Upper lobe of right lung (tissue), 1 donor: ENCODE measurements around the gene KCNJ12. TPM values are rescaled to one million over a fixed set of nuclear protein-coding genes. Genes with fewer than 3 reads are reported as not detected.
A peak's percentile ranks its signal among the peaks of the same experiment; 100 is the strongest.

ENCODE experiments used
- ATAC-seq: fragments of 200-7000 bp; cut with Tn5 transposase; one replicate; pipeline ENCODE4 v1.9.1; 2020; ENCODE audit warnings: mild to moderate bottlenecking, moderate library complexity
- DNase-seq: peaks from one replicate; pipeline ENCODE4 v3.0.0-alpha.2; 2020
- H3K27ac ChIP-seq: fragments of 200-600 bp; one replicate; pipeline ENCODE4 v1.8.0; 2022
- H3K27me3 ChIP-seq: fragments of 200-600 bp; one replicate; pipeline ENCODE4 v1.8.0; 2022; ENCODE audit warnings: mild to moderate bottlenecking
- H3K36me3 ChIP-seq: fragments of 200-600 bp; one replicate; pipeline ENCODE4 v1.8.0; 2022
- H3K4me1 ChIP-seq: fragments of 200-600 bp; one replicate; pipeline ENCODE4 v1.8.0; 2022
- H3K4me3 ChIP-seq: fragments of 200-600 bp; one replicate; pipeline ENCODE4 v1.8.0; 2022; ENCODE audit warnings: mild to moderate bottlenecking
- H3K9me3 ChIP-seq: fragments of 200-600 bp; one replicate; pipeline ENCODE4 v1.8.0; 2022
- CTCF ChIP-seq: fragments of 200-600 bp; IDR thresholded peaks from one replicate; pipeline ENCODE4 v1.8.0; 2022; ENCODE audit warnings: antibody characterized with exemption
- intact Hi-C: fragments of 100-400 bp; cut with DNase I; formaldehyde crosslinking; loops from one replicate; pipeline ENCODE4 v1.11.0; 2022
- total RNA-seq: library from RNA; stranded (reverse); fragmentation: NEBNext Ultra II Directional; extraction: Animal tissue kit (Norgen Biotek cat#: 25700); gene quantifications from one replicate; pipeline ENCODE4 v1.2.1, GENCODE V29; 2021
- donor health status: DM: no; HTN: yes; CAD: no; lungs with severe emphysema.

KCNJ12 gene
- total RNA-seq, 1 donor from 2014 or later = 2.5 TPM

DNA sequence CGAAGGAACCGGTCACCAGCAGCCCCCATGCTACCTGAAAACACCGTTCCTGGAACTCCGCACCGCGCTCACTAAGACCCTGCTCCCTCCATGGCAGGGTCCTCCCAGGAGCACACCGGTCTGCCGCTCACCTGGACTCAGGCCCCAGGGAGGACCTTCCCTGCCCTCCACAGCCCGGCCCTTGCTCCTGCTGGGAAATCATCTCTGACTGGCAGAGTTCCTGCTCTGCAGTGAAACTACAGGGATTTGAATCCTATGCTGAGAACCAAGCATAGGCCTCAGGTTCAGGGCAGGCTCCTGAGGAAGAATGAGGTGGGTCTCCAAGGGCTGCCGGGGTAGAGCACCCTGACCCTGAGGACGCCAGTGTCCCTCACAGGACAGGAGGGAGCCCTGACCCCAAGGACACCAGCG, 88.5 kb downstream of the KCNJ12 start:
- no peak overlapping the region for H3K4me3 ChIP-seq
- no peak overlapping the region for H3K27ac ChIP-seq
- no peaks in the 10 kb centered on the region for H3K27me3 ChIP-seq
- H3K4me1 ChIP-seq = peaks cover 10% of the 10 kb centered on the region
- no peaks in the 10 kb centered on the region for H3K9me3 ChIP-seq
- intact Hi-C loops = no loop called here
- H3K36me3 ChIP-seq = no peaks in the 10 kb centered on the region
- DNase-seq (no peak), ATAC-seq (peak; percentile 21)
- no peak for TF ChIP-seq CTCF

- H3K36me3 ChIP-seq = no peaks in the 10 kb centered on the region
- intact Hi-C loops = no loop called here
- no peak for TF ChIP-seq CTCF
- ATAC-seq (no peak), DNase-seq (no peak)
- peaks cover 10% of the 10 kb centered on the region for H3K4me1 ChIP-seq
- H3K27ac ChIP-seq = no peak overlapping the region
- no peak overlapping the region for H3K4me3 ChIP-seq
- no peaks in the 10 kb centered on the region for H3K27me3 ChIP-seq
- H3K9me3 ChIP-seq = no peaks in the 10 kb centered on the region
Measured at GRCh38 chr17:21466550-21466949, 90.4 kb downstream of the KCNJ12 start.

DNA sequence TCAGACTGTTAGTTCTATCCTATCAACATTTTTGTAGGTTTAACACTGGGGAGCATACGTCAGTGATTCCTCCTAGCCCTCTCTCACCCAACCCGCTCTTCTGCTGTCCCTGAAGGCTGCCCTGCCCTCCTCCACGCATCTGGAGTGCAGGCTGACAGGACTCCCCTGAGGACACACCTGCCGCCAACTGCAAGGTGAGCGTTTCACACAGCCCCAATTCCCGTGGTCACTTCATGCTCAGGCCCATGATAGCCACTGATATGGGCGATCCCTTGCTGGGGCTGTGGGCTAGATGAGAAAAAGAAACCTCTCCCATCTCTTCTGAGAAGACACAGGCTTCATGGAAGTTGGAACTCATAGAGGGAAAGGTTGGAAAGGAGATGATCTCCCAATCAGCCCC, 91.0 kb downstream of the KCNJ12 start:
- no peak overlapping the region for H3K4me3 ChIP-seq
- intact Hi-C loops = no loop called here
- no peaks in the 10 kb centered on the region for H3K9me3 ChIP-seq
- no peaks in the 10 kb centered on the region for H3K27me3 ChIP-seq
- H3K27ac ChIP-seq = no peak overlapping the region
- ATAC-seq (no peak), DNase-seq (no peak)
- H3K4me1 ChIP-seq = peaks cover 10% of the 10 kb centered on the region
- no peaks in the 10 kb centered on the region for H3K36me3 ChIP-seq
- no peak for TF ChIP-seq CTCF

- H3K27ac ChIP-seq = no peak overlapping the region
- no peaks in the 10 kb centered on the region for H3K9me3 ChIP-seq
- peaks cover 10% of the 10 kb centered on the region for H3K4me1 ChIP-seq
- no peak overlapping the region for H3K4me3 ChIP-seq
- DNase-seq (no peak), ATAC-seq (no peak)
- H3K27me3 ChIP-seq = no peaks in the 10 kb centered on the region
- H3K36me3 ChIP-seq = no peaks in the 10 kb centered on the region
- no peak for TF ChIP-seq CTCF
- intact Hi-C loops = no loop called here
Measured at GRCh38 chr17:21467739-21468490, 91.8 kb downstream of the KCNJ12 start.

Other genes starting within 250 kb of the KCNJ12 start
- gene DHRS7B, start 249.4 kb upstream of the KCNJ12 start, total RNA-seq = 24.7 TPM
- 24.2 TPM for gene TMEM11, start 162.2 kb upstream of the KCNJ12 start, total RNA-seq
- 19.5 TPM for gene NATD1, start 122.9 kb upstream of the KCNJ12 start, total RNA-seq
- gene MAP2K3, start 91.6 kb upstream of the KCNJ12 start, total RNA-seq = 68.3 TPM